Gastroesophageal sphincter (tissue), 4 donors: Measurements from ENCODE around the gene DUSP5. TPM values are rescaled to one million over a fixed set of nuclear protein-coding genes. Genes with fewer than 3 reads are reported as not detected.

Experiments used
- ATAC-seq: fragments of 150-250 bp; one replicate; pipeline ENCODE4 v1.9.1; 2016; ENCODE audit warnings: mild to moderate bottlenecking, moderate library complexity
- H3K27ac ChIP-seq, 4 donors: fragments of 200-600 bp; sonication (generic) in 3 of 4; 1 replicate in 3 of 4; 2 replicates in 1 of 4; pipeline ENCODE4 v1.5.1; 2016 to 2019
- H3K27me3 ChIP-seq: fragments of 200-600 bp; sonication (generic); one replicate; pipeline ENCODE4 v1.5.1; 2019
- H3K36me3 ChIP-seq, 2 donors: fragments of 200-600 bp; sonication (generic); one replicate each; pipeline ENCODE4 v1.5.1; 2019; ENCODE audit warnings: control low read depth in 1 of 2
- H3K4me1 ChIP-seq, 3 donors: fragments of 200-600 bp; sonication (generic); 1 replicate in 2 of 3; 2 replicates in 1 of 3; pipeline ENCODE4 v1.5.1; 2016 to 2019; ENCODE audit warnings: control low read depth in 2 of 3
- H3K4me3 ChIP-seq, 2 donors: fragments of 200-600 bp; sonication (generic); one replicate each; pipeline ENCODE4 v1.5.1; 2019; ENCODE audit warnings: mild to moderate bottlenecking in 1 of 2, moderate library complexity in 1 of 2
- H3K9me3 ChIP-seq, 3 donors: fragments of 200-600 bp; sonication (generic); one replicate each; pipeline ENCODE4 v1.5.1; 2017 to 2019; ENCODE audit warnings: control low read depth in 2 of 3
- CTCF ChIP-seq, 4 experiments: fragments of 200-600 bp in 2 of 4; fragments of 450-650 bp in 2 of 4; sonication (generic) in 1 of 4; IDR thresholded peaks; one replicate each; pipeline ENCODE4 v1.5.1; 2017 to 2019; ENCODE audit warnings: antibody characterized with exemption in 4 of 4, mild to moderate bottlenecking in 2 of 4, moderate library complexity in 2 of 4
- EP300 ChIP-seq: sonication (generic); formaldehyde crosslinking; IDR thresholded peaks from one replicate; pipeline ENCODE4 v1.6.1; 2017; ENCODE audit warnings: antibody characterized with exemption, mild to moderate bottlenecking
- POLR2A ChIP-seq, 2 donors: fragments of 450-650 bp; IDR thresholded peaks; one replicate each; pipeline ENCODE4 v1.6.1; 2017; ENCODE audit warnings: antibody characterized with exemption in 2 of 2, mild to moderate bottlenecking in 2 of 2, moderate library complexity in 1 of 2
- POLR2AphosphoS5 ChIP-seq: sonication (generic); formaldehyde crosslinking; IDR thresholded peaks from one replicate; pipeline ENCODE4 v1.6.1; 2017; ENCODE audit warnings: antibody characterized with exemption
- WGBS, 2 donors: methylation state at CpG; one replicate each; pipeline ENCODE4 v1.1.5; 2018; ENCODE audit warnings: low coverage in 1 of 2; 5-methylcytosine and 5-hydroxymethylcytosine counted together
- total RNA-seq, 4 donors: library from RNA; depleted of rRNA; stranded (reverse); fragments of >200 nt; gene quantifications; one replicate each; pipeline ENCODE4 v1.1.0, GENCODE V29; 2016

Gene DUSP5
- total RNA-seq, 4 donors from 2014 or later = 2.5 to 9.8 (median 3.5) TPM

GRCh38 chr10:110501142-110501937 lies 3.6 kb downstream of the DUSP5 start:
- peaks cover 7 to 85% (median 48%) of the 10 kb centered on the region in 3 donors for H3K4me1 ChIP-seq
- peak; percentile 44 for ATAC-seq

GRCh38 chr10:110502072-110502845 lies 4.6 kb downstream of the DUSP5 start:
- ATAC-seq = no peak
- Histone ChIP-seq H3K4me1 (peaks cover 7 to 76% (median 41%) of the 10 kb centered on the region in 3 donors), H3K36me3 (peaks cover 0 to 6% of the 10 kb centered on the region in 2 donors), H3K4me3 (no peak overlapping the region), H3K27ac (peak overlapping the region in 3 of 4 donors; percentile 72 to 91 (median 86)), H3K9me3 (no peaks in the 10 kb centered on the region), H3K27me3 (no peaks in the 10 kb centered on the region)
- no peak for TF ChIP-seq CTCF (IDR thresholded peaks at IDR 0.05)
- no peak for TF ChIP-seq POLR2AphosphoS5
- no peak for TF ChIP-seq POLR2A (IDR thresholded peaks at IDR 0.05)
- TF ChIP-seq EP300 = no peak
- WGBS, 2 donors = 60 to 63% methylated on average over 3 to 6 of the region's 6 CpGs

More at GRCh38 chr10:110501142-110501937, 3.6 kb downstream of the DUSP5 start:
- no peaks in the 10 kb centered on the region for H3K36me3 ChIP-seq
- H3K27me3 ChIP-seq = no peaks in the 10 kb centered on the region
- H3K4me3 ChIP-seq = no peak overlapping the region
- peak overlapping the region in 3 of 4 donors; percentile 70 to 91 (median 86) for H3K27ac ChIP-seq
- 39 to 48% methylated on average over 4 to 5 of the region's 9 CpGs for WGBS, 2 donors
- TF ChIP-seq CTCF (IDR thresholded peaks at IDR 0.05) = no peak
- peak; percentile 80 for TF ChIP-seq POLR2AphosphoS5
- no peaks in the 10 kb centered on the region for H3K9me3 ChIP-seq

GRCh38 chr10:110502851-110503301 lies 5.2 kb downstream of the DUSP5 start:
- H3K4me1 ChIP-seq = peaks cover 7 to 76% (median 41%) of the 10 kb centered on the region in 3 donors
- H3K27ac ChIP-seq = peak overlapping the region; percentile 26 to 91 (median 79)
- no peak overlapping the region for H3K4me3 ChIP-seq
- TF ChIP-seq EP300 (no peak), CTCF (IDR thresholded peaks at IDR 0.05) (peak in 1 of 4 experiments; percentile 3), POLR2AphosphoS5 (peak; percentile 74)
- H3K36me3 ChIP-seq = peaks cover 0 to 12% of the 10 kb centered on the region in 2 donors
- H3K9me3 ChIP-seq = no peaks in the 10 kb centered on the region
- no peak for ATAC-seq
- WGBS, 2 donors = 0% methylated on average over 2 to 3 of the region's 3 CpGs
- H3K27me3 ChIP-seq = no peaks in the 10 kb centered on the region

- Histone ChIP-seq H3K4me1 (peaks cover 7 to 69% (median 38%) of the 10 kb centered on the region in 3 donors), H3K36me3 (peaks cover 0 to 19% of the 10 kb centered on the region in 2 donors), H3K27me3 (no peaks in the 10 kb centered on the region), H3K4me3 (no peak overlapping the region), H3K9me3 (no peaks in the 10 kb centered on the region), H3K27ac (peak overlapping the region; percentile 26 to 91 (median 79))
- TF ChIP-seq POLR2A (IDR thresholded peaks at IDR 0.05) (no peak), CTCF (IDR thresholded peaks at IDR 0.05) (no peak), EP300 (no peak), POLR2AphosphoS5 (no peak)
- 17 to 26% methylated on average over 2 to 4 of the region's 4 CpGs for WGBS, 2 donors
- ATAC-seq = no peak
Observed at GRCh38 chr10:110503528-110504110, 5.9 kb downstream of the DUSP5 start.
